PC-3 (cell line): ENCODE measurements around the gene RNF126.
"Not testable (repeated sequence)": the region's sequence is repeated elsewhere in the genome, so short reads cannot be mapped to it uniquely, and the experiment has no call there.

ENCODE experiments used
- EZH2 ChIP-seq: fragments of 300-600 bp; sonication (generic); IDR thresholded peaks from one replicate; pipeline ENCODE4 v1.6.1; 2017; ENCODE audit warnings: antibody characterized with exemption, mild to moderate bottlenecking, low read length; ENCODE audit not compliant: unreplicated experiment
- EZH2phosphoT487 ChIP-seq: fragments of 300-600 bp; sonication (generic); IDR thresholded peaks from 2 replicates; pipeline ENCODE4 v1.6.1; 2018; ENCODE audit warnings: mild to moderate bottlenecking, antibody characterized with exemption, low read length, borderline replicate concordance
- TF ChIP-seq, protein P1 (sequence below): fragments of 300-600 bp; sonication (generic); conservative IDR thresholded peaks from 2 replicates; pipeline ENCODE4 v1.5.1; 2017; ENCODE audit warnings: antibody characterized with exemption, low read depth, mild to moderate bottlenecking, low read length

DNA sequence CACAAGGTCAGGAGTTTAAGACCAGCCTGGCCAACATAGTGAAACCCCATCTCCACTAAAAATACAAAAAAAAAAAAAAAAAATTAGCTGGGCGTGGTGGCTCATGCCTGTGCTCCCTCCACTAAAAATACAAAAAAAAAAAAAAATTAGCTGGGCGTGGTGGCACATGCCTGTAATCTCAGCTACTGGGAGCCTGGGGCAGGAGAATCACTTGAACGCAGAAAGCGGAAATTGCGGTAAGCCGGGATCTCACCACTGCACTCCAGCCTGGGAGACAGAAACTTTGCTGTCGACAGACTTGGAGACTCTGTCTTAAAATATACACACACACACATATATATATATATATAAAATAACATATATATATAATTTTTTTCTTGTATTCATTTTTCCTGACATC is 36.4 kb downstream of the RNF126 start:
- TF ChIP-seq, protein P1, sequence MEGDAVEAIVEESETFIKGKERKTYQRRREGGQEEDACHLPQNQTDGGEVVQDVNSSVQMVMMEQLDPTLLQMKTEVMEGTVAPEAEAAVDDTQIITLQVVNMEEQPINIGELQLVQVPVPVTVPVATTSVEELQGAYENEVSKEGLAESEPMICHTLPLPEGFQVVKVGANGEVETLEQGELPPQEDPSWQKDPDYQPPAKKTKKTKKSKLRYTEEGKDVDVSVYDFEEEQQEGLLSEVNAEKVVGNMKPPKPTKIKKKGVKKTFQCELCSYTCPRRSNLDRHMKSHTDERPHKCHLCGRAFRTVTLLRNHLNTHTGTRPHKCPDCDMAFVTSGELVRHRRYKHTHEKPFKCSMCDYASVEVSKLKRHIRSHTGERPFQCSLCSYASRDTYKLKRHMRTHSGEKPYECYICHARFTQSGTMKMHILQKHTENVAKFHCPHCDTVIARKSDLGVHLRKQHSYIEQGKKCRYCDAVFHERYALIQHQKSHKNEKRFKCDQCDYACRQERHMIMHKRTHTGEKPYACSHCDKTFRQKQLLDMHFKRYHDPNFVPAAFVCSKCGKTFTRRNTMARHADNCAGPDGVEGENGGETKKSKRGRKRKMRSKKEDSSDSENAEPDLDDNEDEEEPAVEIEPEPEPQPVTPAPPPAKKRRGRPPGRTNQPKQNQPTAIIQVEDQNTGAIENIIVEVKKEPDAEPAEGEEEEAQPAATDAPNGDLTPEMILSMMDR: not testable (repeated sequence)
- not testable (repeated sequence) for TF ChIP-seq EZH2, EZH2phosphoT487
